AG09319 (cell line): ENCODE measurements around the gene SGK1.
"Not testable (repeated sequence)": the region's sequence is repeated elsewhere in the genome, so short reads cannot be mapped to it uniquely, and the experiment has no call there.

Experiments used
- DNase-seq: peaks from one replicate; pipeline ENCODE4 v3.0.0-alpha.2; 2010; ENCODE audit warnings: low read depth; ENCODE audit errors: extremely low read depth
- CTCF ChIP-seq: IDR thresholded peaks from 2 replicates; pipeline ENCODE4 v1.5.1; 2011; ENCODE audit warnings: low read depth, mild to moderate bottlenecking, inconsistent platforms, low read length, moderate library complexity

The SGK1 gene

DNA sequence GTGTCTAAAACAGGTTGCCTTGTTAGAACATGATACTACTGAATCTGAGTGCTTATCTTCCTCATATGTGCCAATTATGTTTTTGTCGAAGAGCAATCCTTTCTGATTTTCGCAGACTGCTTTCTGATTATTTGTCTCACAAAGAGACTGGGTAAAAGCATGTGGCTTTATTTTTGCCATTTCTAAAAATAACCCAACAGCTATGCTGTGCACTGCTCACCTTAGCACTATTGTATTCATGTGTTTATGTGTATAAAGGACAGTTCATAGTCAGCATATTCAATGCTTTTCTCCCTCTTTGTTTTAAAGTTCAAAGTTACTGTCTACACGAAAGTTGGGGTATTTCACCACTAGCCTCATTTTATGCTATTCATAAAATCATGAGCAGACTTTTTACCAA lies 127.0 kb downstream of the SGK1 start:
- DNase-seq = no peak
- TF ChIP-seq CTCF = no peak

GRCh38 chr6:134187751-134188150 lies 130.2 kb downstream of the SGK1 start:
- DNase-seq = no peak
- TF ChIP-seq CTCF = no peak

GRCh38 chr6:134187154-134187553 lies 130.8 kb downstream of the SGK1 start:
- no peak for DNase-seq
- TF ChIP-seq CTCF = no peak

DNA sequence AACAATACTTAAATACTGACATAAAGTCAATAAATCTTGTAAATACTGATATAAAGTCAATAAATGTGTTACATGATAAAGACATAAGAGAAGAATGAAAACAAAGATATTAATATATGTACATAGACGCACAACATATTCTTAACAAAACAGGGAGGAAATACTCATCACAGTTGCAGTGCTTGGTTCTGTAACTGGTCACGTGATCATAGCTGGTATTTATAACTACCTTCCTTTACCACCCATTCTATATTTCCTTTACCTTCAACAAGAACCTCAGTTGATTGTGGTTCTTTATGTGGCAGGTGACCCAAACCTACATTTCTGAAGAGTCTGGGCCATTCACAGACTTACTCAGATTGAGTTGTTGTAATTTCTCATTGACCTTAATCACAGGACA lies 131.6 kb downstream of the SGK1 start:
- TF ChIP-seq CTCF = no peak
- no peak for DNase-seq

GRCh38 chr6:134185277-134185676 lies 132.6 kb downstream of the SGK1 start:
- DNase-seq = no peak
- TF ChIP-seq CTCF = no peak

GRCh38 chr6:134183844-134184243 lies 134.1 kb downstream of the SGK1 start:
- no peak for TF ChIP-seq CTCF
- DNase-seq = no peak

- TF ChIP-seq CTCF = no peak
- DNase-seq = no peak
Measured at GRCh38 chr6:134182528-134182927, 135.4 kb downstream of the SGK1 start.

DNA sequence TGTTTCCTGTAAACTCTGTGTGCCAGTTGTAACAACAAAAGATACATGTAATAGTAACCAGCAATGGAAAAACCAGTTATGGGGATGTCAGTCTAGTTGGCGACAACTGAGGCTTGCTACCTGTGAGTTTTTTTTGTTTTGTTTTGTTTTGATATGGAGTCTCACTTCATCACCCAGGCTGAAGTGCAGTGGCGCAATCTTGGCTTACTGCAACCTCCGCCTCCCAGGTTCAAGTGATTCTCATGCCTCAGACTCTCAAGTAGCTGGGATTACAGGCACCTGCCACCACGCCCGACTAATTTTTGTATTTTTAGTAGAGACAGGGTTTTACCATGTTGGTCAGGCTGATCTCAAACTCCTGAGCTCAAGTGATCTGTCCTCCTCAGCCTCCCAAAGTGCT lies 136.2 kb downstream of the SGK1 start:
- DNase-seq = not testable (repeated sequence)

DNA sequence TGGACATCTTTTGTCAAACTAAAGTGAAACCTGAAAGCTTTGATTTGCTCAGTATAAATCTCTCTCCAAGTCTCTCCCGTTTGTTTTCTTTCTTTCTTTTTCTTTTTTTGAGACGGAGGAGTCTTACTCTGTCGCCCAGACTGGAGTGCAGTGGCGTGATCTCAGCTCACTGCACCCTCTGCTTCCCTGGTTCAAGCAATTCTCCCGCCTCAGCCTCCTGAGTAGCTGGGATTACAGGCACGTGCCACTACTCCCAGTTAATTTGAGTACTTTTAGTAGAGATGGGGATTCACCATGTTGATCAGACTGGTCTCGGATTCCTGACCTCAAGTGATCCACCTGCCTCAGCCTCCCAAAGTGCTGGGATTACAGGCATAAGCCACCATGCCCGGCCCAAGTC lies 136.7 kb downstream of the SGK1 start:
- not testable (repeated sequence) for DNase-seq

- DNase-seq = not testable (repeated sequence)
Measured at GRCh38 chr6:134180540-134180939, 137.4 kb downstream of the SGK1 start.
